HepG2 (cell line): ENCODE measurements around the gene ELFN1. TPM values are rescaled to one million over a fixed set of nuclear protein-coding genes. Genes with fewer than 3 reads are reported as not detected.

Source experiments
- KDM6A ChIP-seq: IDR thresholded peaks from 2 replicates; pipeline ENCODE4 v1.6.1; 2016; ENCODE audit warnings: low read depth
- ZNF343 ChIP-seq: sonication (generic); formaldehyde crosslinking; IDR thresholded peaks from 2 replicates; pipeline ENCODE4 v1.4.0; 2020; ENCODE audit warnings: mild to moderate bottlenecking, missing genetic modification reagents
- ZNF484 ChIP-seq: sonication (generic); formaldehyde crosslinking; IDR thresholded peaks from 2 replicates; pipeline ENCODE4 v1.5.1; 2020; ENCODE audit warnings: mild to moderate bottlenecking, low read depth, missing genetic modification reagents, borderline replicate concordance
- ZNF775 ChIP-seq: sonication (generic); formaldehyde crosslinking; IDR thresholded peaks from 2 replicates; pipeline ENCODE4 v1.4.0; 2020; ENCODE audit warnings: missing genetic modification reagents, mild to moderate bottlenecking, moderate library complexity, borderline replicate concordance
- polyA plus RNA-seq, 8 experiments: library from polyadenylated mRNA; depleted of rRNA in 3 of 8; stranded (reverse) in 7 of 8; unstranded in 1 of 8; fragments of >200 nt; fragmentation: Illumina TruSeq in 4 of 8; extraction: Trizol in 4 of 8; gene quantifications; 2 replicates each; pipeline versions ENCODE4 v1.2.1 to v1.2.3, GENCODE V29; 2011 to 2016; ENCODE audit warnings: low read depth in 4 of 8, missing spikeins in 1 of 8, mixed read lengths in 1 of 8; ENCODE audit not compliant: insufficient read depth in 1 of 8
- total RNA-seq, 5 experiments: library from RNA; depleted of rRNA; stranded (reverse); fragments of >200 nt; fragmentation: Illumina TruSeq; extraction: Trizol; gene quantifications; 2 replicates each; pipeline ENCODE4 v1.2.3, GENCODE V29; 2016; ENCODE audit warnings: low read depth in 1 of 5
- TF ChIP-seq, protein P1 (sequence below): sonication (generic); formaldehyde crosslinking; IDR thresholded peaks from 2 replicates; pipeline ENCODE4 v1.5.0; 2020; ENCODE audit warnings: mild to moderate bottlenecking, missing genetic modification reagents, borderline replicate concordance
- TF ChIP-seq, protein P2 (sequence below): sonication (generic); formaldehyde crosslinking; IDR thresholded peaks from 2 replicates; pipeline ENCODE4 v1.8.0; 2022; ENCODE audit warnings: mild to moderate bottlenecking, missing genetic modification reagents, moderate library complexity
- TF ChIP-seq, protein P3 (sequence below): sonication (generic); formaldehyde crosslinking; IDR thresholded peaks from 2 replicates; pipeline ENCODE4 v1.4.0; 2020; ENCODE audit warnings: mild to moderate bottlenecking, missing genetic modification reagents

The ELFN1 gene
- total and polyA plus RNA-seq, 2 of the 13 experiments (the other 11 are each of a cell fraction or from before 2014, with no cell fraction given), result 0.13 to 0.18 TPM

DNA sequence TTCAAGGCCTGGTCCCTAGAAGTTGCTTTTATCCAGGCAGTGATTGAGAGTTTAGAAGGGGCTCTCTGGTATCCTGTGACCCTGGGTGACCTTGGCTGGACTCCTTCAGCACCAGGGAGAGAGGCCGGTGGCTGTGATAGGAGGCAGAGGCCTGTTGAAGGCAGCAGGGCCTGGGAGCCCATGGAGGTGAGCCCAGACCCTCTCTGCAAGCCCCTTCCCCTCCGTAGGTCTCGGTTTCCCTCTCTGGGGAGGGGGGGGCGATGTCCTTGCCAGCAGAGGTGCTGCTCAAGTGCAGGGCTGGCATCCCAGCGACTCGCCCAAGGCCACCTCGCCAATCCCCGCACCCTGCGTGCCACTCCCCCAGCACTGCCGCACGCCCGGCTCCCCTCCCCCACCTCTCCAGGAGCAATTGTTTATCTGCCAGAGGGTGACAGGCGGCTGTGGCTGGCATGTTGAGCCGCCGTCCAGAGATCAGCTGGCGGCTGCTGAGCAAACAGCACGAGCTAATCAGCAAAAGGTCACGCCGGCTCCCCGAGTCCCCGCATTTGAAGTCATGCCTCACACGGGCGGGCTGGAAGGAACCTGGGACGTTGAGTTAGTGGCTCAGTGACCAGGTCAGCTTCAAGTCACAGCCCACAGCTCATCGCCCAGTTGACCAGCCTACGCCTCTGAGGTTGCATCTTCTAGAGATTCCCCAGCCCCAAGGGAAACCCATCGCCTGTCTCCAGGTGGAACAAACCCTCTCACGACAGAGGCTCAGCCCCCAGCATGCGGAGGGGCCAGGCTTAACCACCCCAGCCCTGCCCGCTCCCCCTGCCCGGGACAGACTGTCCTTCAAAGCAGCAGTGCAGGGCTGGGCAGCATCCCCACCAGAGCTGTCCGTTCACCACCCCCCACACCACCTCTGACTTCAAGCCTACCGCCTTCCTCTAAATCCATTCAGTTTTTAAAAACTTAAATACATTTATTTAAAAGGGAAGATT is 43.7 kb downstream of the ELFN1 start (continued):
- TF ChIP-seq ZNF484 (CRISPR knock-in tag), result no peak
- no peak for TF ChIP-seq ZNF775 (CRISPR knock-in tag)
- TF ChIP-seq ZNF343, result peak; percentile 69; the same call in 1 of the 2 replicates
- TF ChIP-seq, protein P1, sequence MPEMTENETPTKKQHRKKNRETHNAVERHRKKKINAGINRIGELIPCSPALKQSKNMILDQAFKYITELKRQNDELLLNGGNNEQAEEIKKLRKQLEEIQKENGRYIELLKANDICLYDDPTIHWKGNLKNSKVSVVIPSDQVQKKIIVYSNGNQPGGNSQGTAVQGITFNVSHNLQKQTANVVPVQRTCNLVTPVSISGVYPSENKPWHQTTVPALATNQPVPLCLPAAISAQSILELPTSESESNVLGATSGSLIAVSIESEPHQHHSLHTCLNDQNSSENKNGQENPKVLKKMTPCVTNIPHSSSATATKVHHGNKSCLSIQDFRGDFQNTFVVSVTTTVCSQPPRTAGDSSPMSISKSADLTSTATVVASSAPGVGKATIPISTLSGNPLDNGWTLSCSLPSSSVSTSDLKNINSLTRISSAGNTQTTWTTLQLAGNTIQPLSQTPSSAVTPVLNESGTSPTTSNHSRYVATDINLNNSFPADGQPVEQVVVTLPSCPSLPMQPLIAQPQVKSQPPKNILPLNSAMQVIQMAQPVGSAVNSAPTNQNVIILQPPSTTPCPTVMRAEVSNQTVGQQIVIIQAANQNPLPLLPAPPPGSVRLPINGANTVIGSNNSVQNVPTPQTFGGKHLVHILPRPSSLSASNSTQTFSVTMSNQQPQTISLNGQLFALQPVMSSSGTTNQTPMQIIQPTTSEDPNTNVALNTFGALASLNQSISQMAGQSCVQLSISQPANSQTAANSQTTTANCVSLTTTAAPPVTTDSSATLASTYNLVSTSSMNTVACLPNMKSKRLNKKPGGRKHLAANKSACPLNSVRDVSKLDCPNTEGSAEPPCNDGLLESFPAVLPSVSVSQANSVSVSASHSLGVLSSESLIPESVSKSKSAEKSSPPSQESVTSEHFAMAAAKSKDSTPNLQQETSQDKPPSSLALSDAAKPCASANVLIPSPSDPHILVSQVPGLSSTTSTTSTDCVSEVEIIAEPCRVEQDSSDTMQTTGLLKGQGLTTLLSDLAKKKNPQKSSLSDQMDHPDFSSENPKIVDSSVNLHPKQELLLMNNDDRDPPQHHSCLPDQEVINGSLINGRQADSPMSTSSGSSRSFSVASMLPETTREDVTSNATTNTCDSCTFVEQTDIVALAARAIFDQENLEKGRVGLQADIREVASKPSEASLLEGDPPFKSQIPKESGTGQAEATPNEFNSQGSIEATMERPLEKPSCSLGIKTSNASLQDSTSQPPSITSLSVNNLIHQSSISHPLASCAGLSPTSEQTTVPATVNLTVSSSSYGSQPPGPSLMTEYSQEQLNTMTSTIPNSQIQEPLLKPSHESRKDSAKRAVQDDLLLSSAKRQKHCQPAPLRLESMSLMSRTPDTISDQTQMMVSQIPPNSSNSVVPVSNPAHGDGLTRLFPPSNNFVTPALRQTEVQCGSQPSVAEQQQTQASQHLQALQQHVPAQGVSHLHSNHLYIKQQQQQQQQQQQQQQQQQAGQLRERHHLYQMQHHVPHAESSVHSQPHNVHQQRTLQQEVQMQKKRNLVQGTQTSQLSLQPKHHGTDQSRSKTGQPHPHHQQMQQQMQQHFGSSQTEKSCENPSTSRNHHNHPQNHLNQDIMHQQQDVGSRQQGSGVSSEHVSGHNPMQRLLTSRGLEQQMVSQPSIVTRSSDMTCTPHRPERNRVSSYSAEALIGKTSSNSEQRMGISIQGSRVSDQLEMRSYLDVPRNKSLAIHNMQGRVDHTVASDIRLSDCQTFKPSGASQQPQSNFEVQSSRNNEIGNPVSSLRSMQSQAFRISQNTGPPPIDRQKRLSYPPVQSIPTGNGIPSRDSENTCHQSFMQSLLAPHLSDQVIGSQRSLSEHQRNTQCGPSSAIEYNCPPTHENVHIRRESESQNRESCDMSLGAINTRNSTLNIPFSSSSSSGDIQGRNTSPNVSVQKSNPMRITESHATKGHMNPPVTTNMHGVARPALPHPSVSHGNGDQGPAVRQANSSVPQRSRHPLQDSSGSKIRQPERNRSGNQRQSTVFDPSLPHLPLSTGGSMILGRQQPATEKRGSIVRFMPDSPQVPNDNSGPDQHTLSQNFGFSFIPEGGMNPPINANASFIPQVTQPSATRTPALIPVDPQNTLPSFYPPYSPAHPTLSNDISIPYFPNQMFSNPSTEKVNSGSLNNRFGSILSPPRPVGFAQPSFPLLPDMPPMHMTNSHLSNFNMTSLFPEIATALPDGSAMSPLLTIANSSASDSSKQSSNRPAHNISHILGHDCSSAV (CRISPR knock-in tag), result peak; percentile 90; the same call in 1 of the 2 replicates
- TF ChIP-seq, protein P2, sequence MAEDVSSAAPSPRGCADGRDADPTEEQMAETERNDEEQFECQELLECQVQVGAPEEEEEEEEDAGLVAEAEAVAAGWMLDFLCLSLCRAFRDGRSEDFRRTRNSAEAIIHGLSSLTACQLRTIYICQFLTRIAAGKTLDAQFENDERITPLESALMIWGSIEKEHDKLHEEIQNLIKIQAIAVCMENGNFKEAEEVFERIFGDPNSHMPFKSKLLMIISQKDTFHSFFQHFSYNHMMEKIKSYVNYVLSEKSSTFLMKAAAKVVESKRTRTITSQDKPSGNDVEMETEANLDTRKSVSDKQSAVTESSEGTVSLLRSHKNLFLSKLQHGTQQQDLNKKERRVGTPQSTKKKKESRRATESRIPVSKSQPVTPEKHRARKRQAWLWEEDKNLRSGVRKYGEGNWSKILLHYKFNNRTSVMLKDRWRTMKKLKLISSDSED, result no peak
- peak; percentile 92 for TF ChIP-seq KDM6A (CRISPR knock-in tag)
- TF ChIP-seq, protein P3, sequence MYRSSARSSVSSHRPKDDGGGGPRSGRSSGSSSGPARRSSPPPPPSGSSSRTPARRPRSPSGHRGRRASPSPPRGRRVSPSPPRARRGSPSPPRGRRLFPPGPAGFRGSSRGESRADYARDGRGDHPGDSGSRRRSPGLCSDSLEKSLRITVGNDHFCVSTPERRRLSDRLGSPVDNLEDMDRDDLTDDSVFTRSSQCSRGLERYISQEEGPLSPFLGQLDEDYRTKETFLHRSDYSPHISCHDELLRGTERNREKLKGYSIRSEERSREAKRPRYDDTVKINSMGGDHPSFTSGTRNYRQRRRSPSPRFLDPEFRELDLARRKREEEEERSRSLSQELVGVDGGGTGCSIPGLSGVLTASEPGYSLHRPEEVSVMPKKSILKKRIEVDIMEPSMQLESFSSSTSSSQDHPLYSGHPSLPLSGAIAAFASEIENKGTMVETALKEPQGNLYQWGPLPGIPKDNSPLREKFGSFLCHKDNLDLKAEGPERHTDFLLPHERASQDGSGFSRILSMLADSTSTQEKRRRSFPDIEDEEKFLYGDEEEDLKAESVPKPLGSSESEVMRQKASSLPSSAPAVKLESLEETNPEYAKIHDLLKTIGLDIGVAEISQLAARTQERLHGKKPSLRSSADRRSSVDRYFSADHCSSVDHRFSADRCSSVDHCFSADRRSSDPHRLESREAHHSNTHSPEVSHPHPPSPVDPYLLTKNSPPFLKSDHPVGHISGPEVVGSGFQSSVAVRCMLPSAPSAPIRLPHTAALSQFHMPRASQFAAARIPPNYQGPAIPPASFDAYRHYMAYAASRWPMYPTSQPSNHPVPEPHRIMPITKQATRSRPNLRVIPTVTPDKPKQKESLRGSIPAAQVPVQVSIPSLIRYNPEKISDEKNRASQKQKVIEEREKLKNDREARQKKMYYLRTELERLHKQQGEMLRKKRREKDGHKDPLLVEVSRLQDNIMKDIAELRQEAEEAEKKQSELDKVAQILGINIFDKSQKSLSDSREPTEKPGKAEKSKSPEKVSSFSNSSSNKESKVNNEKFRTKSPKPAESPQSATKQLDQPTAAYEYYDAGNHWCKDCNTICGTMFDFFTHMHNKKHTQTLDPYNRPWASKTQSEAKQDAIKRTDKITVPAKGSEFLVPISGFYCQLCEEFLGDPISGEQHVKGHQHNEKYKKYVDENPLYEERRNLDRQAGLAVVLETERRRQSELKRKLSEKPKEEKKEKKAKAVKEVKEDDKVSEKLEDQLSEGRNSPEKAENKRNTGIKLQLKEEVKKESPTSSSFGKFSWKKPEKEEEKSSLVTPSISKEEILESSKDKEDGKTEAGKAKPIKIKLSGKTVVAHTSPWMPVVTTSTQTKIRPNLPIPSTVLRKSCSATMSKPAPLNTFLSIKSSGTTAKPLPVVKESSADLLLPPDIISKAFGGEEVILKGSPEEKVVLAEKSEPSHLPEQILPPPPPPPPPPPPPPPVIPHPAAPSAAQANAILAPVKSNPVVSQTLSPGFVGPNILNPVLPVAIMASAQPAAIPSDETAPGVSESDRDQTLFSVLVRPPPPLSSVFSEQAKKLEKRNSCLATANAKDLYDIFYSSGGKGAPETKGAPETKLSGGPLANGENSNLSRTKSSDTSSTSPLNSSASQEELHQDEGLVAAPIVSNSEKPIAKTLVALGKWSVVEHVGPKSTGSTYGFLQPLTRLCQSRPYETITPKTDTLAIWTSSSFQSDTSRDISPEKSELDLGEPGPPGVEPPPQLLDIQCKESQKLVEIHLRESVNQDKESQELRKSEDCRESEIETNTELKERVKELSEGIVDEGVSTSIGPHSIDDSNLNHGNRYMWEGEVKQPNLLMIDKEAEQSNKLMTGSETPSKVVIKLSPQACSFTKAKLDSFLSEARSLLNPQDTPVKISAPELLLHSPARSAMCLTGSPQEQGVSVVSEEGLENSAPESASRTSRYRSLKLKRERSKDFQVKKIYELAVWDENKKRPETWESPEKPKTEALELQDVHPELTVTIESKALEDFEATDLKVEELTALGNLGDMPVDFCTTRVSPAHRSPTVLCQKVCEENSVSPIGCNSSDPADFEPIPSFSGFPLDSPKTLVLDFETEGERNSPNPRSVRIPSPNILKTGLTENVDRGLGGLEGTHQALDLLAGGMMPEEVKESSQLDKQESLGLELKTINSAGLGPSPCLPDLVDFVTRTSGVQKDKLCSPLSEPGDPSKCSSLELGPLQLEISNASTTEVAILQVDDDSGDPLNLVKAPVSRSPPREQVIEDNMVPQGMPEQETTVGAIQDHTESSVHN, result no peak
